ENCODE results near the gene HHLA2.

DNA sequence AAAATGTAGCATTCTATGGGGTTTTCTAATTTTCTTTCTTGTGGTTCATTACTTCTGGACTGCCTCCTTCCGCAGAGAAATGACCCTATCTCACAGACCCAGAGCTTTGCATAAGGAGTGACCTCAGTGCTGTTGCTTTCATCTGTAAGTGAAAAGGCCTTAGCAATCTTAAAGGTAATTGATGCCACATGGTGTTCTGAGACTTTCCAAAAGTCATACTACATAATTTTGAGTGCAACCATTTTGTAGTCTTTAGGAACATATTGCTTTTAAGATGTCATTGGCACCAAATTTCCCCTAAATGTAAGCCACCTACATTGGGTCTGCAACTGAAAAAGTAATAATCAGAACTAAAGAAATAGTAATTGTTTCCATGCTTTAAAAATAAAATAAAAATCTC is 9.2 kb upstream of the HHLA2 start:
- TF ChIP-seq, protein P1, sequence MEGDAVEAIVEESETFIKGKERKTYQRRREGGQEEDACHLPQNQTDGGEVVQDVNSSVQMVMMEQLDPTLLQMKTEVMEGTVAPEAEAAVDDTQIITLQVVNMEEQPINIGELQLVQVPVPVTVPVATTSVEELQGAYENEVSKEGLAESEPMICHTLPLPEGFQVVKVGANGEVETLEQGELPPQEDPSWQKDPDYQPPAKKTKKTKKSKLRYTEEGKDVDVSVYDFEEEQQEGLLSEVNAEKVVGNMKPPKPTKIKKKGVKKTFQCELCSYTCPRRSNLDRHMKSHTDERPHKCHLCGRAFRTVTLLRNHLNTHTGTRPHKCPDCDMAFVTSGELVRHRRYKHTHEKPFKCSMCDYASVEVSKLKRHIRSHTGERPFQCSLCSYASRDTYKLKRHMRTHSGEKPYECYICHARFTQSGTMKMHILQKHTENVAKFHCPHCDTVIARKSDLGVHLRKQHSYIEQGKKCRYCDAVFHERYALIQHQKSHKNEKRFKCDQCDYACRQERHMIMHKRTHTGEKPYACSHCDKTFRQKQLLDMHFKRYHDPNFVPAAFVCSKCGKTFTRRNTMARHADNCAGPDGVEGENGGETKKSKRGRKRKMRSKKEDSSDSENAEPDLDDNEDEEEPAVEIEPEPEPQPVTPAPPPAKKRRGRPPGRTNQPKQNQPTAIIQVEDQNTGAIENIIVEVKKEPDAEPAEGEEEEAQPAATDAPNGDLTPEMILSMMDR (IDR thresholded peaks at IDR 0.05), result no peak
- no peak for TF ChIP-seq POLR2A (IDR thresholded peaks at IDR 0.05)

Data from heart left ventricle (tissue), 13 donors.